ENCODE data around the gene ATF6.

Gene ATF6

DNA sequence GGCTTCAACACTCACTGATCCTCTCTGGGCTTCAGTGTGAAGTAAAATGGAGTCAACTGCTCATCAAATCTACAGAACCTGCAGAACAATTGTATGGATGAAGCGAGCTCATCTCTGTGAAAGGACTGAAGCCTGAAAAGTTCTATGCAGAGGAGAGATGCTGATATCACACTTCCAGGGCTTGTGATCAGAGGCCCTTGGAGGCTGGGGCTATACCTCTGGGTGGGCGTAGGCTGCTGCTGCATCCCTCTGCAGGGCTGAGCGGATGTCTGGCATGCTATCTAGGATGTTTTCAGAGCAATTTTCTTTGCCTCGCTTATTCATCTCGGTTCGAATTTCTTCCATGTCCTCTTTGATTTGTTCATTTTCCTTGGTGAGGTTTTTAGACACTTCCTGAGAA lies 240.0 kb downstream of the ATF6 start:
- DNase-seq, result no peak

DNA sequence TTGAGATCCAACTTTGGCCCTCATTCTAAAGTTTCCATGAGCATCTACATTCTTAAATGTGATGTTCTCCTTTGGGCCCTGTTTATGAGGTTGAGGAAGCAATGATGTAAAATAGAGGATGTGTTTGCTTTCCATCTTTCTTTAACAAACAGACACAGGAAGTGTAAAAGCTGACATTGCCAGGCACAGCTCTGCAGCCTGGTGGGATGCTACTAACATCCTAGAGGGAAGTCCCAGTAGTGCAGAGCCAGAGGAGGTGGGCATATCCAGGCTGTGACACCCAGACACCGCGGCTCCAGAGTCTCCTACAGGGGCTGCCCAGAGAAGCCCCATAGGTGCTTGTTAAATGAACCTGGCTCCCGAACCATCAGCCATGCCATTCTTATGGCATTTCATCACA lies 241.3 kb downstream of the ATF6 start:
- no peak for DNase-seq

DNA sequence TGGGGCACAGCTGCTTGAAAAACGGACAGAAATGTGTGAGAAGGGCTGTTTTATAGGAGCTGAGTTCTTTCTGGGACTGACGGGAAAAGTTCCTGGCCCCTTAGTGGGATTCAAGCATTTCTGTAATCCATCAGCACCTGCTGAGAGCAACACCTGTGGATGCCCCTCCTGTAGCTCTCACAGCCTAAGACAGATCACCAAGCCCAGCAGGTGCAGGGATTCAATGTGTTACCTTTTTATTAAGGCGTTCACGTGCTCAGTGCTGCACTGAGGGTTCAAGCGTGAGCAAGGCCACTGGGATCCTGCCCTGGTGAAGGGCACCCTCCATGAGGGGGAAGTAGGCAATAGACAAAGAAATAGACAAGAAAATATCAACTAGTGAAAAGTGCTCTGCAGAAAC lies 242.7 kb downstream of the ATF6 start:
- no peak for DNase-seq

DNA sequence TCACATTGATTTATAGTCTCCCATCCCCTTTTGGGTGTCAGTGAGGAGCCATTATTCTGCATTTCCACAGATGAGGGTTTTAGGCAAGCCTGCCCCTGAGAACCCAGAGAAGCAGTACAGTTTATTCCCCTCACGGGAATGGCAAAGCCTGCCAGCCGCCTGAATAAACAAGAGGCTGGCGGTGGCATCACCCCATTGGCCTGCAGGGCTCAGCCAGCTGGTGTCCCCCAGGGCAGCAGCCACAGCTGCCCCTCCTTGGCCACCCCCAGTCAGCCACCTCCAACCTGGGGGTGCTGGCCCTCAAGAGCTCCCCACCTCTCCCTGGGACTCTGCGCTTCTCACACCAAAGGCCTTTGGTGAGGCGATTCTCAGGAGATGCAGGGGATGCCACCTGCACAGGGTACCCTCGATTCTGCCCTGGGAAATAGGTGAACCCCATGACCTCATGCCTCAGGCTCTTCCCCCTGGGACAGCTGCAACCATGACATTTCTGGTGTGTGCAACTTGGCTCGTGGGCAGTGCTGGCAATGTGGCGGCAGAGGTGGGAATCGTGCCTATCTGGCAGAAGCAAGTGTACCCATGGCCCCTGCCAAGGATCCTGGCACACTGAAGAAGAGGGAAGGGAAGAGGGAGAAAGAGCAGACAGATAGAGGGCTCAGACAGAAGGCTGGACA lies 243.5 kb downstream of the ATF6 start:
- DNase-seq, result peak in 1 of 2 experiments; percentile 23

- no peak for DNase-seq
These were observed 244.0 kb downstream of the ATF6 start for GRCh38 chr1:162010175-162010506.

GRCh38 chr1:162011337-162012012 lies 245.4 kb downstream of the ATF6 start:
- DNase-seq, result no peak

DNA sequence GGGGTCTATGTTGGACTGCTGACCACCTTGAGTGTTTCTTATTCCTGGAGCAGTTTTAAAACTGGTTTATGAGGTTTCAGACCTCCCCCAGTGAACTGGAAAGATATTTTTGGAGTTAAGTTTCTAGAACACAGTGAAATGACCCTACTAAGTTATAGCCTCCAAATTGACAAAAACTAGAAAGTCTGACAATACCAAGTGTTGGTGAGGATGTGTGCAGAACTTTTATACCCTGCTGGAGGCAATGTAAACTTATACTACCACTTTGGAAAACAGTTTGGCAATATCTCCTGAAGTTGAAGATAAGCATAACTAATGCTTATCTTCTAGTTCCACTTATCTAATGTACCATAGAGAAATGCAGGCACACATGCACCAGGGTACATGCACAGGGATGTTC lies 247.2 kb downstream of the ATF6 start:
- no peak for DNase-seq

All from NCI-H526 (cell line).